GM12891 (cell line): ENCODE data around the gene TRIM29.

Experiments
- PAX5 ChIP-seq: IDR thresholded peaks from 2 replicates; pipeline ENCODE4 v1.6.1; 2011; ENCODE audit warnings: low read length, moderate library complexity, mild to moderate bottlenecking; ENCODE audit not compliant: insufficient read depth, severe bottlenecking
- POLR2A ChIP-seq: IDR thresholded peaks from 2 replicates; pipeline ENCODE4 v1.6.1; 2011; ENCODE audit warnings: low read depth, low read length, control low read depth
- POLR2AphosphoS5 ChIP-seq: IDR thresholded peaks from 2 replicates; pipeline ENCODE4 v1.6.1; 2011; ENCODE audit warnings: low read depth, low read length, control low read depth
- POU2F2 ChIP-seq: IDR thresholded peaks from 2 replicates; pipeline ENCODE4 v1.6.1; 2011; ENCODE audit warnings: low read depth, mild to moderate bottlenecking, control low read depth, low read length, moderate library complexity
- SPI1 ChIP-seq: IDR thresholded peaks from 2 replicates; pipeline ENCODE4 v1.6.1; 2011; ENCODE audit warnings: low read depth, low read length, control low read depth
- TAF1 ChIP-seq: IDR thresholded peaks from 2 replicates; pipeline ENCODE4 v1.6.1; 2011; ENCODE audit warnings: low read depth, low read length, control low read depth

- TF ChIP-seq SPI1 (no peak), POLR2AphosphoS5 (no peak), POLR2A (no peak), POU2F2 (no peak), TAF1 (no peak), PAX5 (no peak)
Observed at GRCh38 chr11:120142441-120143100, 4.7 kb upstream of the TRIM29 start.
